ENCODE measurements around the gene PROSER2.

DNA sequence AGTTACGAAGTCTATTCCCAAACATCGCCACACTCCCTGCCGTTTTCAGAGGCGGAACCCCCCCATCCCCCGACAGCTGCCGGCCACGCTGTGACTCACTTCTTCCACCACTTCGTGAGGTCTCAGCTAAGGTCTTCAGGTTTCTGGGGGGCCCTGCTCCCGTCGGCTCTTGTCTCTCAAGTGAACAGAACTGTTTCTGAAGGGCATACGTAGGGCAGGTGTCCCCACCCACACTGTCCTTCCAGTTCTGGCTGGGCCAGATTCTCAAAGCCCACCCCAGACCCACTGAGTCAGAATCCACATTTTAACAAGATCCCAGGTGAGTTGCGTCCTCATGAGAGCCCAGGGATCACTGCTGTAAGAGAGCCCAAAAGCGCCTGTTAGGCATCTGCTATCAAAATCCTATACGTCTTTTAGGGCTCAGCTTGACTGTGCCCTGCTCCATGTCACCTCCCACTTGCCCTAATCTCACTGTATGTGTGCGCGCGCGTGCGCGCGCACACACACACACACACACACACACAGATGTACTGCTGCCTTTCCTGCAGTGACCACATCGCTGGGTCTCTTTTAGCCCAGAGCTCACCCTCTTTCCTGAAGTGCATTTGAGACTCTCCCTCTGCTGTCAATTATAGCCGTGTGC lies 78.8 kb downstream of the PROSER2 start:
- TF ChIP-seq POLR2AphosphoS5 (IDR thresholded peaks at IDR 0.05) (no peak), POLR2A (IDR thresholded peaks at IDR 0.05) (no peak)
- TF ChIP-seq, protein P1, sequence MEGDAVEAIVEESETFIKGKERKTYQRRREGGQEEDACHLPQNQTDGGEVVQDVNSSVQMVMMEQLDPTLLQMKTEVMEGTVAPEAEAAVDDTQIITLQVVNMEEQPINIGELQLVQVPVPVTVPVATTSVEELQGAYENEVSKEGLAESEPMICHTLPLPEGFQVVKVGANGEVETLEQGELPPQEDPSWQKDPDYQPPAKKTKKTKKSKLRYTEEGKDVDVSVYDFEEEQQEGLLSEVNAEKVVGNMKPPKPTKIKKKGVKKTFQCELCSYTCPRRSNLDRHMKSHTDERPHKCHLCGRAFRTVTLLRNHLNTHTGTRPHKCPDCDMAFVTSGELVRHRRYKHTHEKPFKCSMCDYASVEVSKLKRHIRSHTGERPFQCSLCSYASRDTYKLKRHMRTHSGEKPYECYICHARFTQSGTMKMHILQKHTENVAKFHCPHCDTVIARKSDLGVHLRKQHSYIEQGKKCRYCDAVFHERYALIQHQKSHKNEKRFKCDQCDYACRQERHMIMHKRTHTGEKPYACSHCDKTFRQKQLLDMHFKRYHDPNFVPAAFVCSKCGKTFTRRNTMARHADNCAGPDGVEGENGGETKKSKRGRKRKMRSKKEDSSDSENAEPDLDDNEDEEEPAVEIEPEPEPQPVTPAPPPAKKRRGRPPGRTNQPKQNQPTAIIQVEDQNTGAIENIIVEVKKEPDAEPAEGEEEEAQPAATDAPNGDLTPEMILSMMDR (IDR thresholded peaks at IDR 0.05 in 8 of 11, conservative IDR thresholded peaks at IDR 0.05 in 3 of 11): no peak

Measured in spleen (tissue), 7 donors.